22Rv1 (cell line): Measurements from ENCODE around the gene PPT2.

ENCODE experiments used
- H3K27ac ChIP-seq: fragments of 450-650 bp; 2 replicates; pipeline ENCODE4 v1.5.1; 2017
- ZFX ChIP-seq: fragments of 450-650 bp; IDR thresholded peaks from 2 replicates; pipeline ENCODE4 v1.6.1; 2017; ENCODE audit warnings: antibody characterized with exemption, borderline replicate concordance
- TF ChIP-seq, protein P1 (sequence below): fragments of 450-650 bp; IDR thresholded peaks from 2 replicates; pipeline ENCODE4 v1.5.1; 2017; ENCODE audit warnings: mild to moderate bottlenecking

The PPT2 gene

GRCh38 chr6:32176476-32177182 is 22.7 kb downstream of the PPT2 start:
- TF ChIP-seq ZFX, result no peak
- TF ChIP-seq, protein P1, sequence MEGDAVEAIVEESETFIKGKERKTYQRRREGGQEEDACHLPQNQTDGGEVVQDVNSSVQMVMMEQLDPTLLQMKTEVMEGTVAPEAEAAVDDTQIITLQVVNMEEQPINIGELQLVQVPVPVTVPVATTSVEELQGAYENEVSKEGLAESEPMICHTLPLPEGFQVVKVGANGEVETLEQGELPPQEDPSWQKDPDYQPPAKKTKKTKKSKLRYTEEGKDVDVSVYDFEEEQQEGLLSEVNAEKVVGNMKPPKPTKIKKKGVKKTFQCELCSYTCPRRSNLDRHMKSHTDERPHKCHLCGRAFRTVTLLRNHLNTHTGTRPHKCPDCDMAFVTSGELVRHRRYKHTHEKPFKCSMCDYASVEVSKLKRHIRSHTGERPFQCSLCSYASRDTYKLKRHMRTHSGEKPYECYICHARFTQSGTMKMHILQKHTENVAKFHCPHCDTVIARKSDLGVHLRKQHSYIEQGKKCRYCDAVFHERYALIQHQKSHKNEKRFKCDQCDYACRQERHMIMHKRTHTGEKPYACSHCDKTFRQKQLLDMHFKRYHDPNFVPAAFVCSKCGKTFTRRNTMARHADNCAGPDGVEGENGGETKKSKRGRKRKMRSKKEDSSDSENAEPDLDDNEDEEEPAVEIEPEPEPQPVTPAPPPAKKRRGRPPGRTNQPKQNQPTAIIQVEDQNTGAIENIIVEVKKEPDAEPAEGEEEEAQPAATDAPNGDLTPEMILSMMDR, result no peak
- peak overlapping the region; percentile 99 for H3K27ac ChIP-seq

- TF ChIP-seq, protein P1, result no peak
- TF ChIP-seq ZFX, result no peak
- peak overlapping the region; percentile 99 for H3K27ac ChIP-seq
Measured at GRCh38 chr6:32177183-32177787, 23.3 kb downstream of the PPT2 start.

DNA sequence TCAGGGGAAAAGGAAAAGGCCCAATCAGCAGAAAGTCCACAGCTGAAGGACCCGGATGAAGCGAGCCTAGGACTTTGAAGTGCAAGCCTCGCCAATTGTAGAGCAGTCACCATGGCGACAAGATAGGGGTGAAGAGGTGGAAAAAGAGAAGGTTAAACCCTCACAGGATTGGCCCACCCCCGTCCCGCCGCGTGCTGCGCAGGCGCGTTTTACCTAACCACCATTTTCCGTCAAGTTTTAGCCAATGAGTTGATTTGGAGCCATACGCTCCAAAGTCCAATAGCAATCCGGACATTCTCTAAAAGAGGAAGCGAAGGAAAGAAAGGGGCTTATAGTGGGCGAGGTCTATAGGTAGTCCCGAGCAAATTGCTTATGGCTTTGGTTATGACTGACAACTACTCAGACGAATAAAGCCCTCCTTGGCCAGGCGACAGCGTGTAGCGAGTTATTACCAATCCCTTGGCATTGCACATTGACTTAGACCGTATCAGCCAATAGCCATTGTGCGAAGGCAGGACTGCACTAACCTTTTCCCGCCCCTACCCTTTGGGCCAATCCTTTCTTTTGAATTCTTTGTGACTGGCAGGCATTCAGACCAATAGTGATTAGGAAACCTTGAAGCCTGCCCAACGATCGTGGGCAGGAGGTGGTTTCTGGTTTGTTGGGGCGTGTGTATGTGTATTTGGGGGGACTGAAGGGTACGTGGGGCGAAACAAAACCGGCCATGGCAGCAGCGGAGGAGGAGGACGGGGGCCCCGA is 24.0 kb downstream of the PPT2 start, which contains the start of gene RNF5:
RNF5 (plus strand) TSS at position 618 of the 759 bp plus-strand sequence; CDS start at position 725, 107 bp downstream.
- no peak for TF ChIP-seq ZFX
- TF ChIP-seq, protein P1, result no peak
- peak within 1 kb of the TSS; percentile 99 for H3K27ac ChIP-seq

- TF ChIP-seq, protein P1, result no peak
- TF ChIP-seq ZFX, result no peak
- peak overlapping the region; percentile 99 for H3K27ac ChIP-seq
Measured at GRCh38 chr6:32178547-32179440, 24.9 kb downstream of the PPT2 start.

GRCh38 chr6:32179766-32180405 is 25.9 kb downstream of the PPT2 start:
- TF ChIP-seq, protein P1, result no peak
- no peak for TF ChIP-seq ZFX

DNA sequence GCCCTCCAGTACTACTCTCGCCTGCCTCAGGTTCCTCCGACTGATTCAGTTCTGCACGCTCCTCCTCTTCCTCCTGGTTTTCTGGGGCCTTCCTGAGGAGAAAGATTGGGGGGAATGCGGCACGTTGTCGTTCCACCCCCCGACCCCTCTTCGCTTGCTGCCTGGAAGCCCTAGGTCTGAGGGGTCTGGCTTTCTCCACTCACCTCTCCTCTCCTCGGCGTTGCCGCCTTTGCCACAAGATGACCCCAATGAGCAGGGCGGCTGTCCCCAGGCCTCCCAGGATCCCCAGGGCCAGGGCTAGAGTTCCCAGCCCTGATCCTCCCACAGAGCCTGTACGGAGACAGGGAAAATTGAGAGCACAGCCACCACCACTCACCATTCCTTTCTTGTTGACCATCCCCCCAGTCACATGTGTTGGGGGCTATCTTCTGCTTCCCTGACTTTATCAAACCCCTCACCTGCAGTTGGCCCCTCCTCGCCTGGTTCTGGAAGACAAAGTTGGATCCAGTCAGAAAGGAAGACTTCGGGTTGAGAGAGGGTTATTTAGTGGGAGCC is 27.3 kb downstream of the PPT2 start:
- H3K27ac ChIP-seq, result no peak overlapping the region
- TF ChIP-seq, protein P1, result no peak
- no peak for TF ChIP-seq ZFX

More at GRCh38 chr6:32179766-32180405, 25.9 kb downstream of the PPT2 start:
- peak overlapping the region; percentile 99 for H3K27ac ChIP-seq
